ENCODE data around the gene ARID3A. TPM values are rescaled to one million over a fixed set of nuclear protein-coding genes. Genes with fewer than 3 reads are reported as not detected.

ARID3A gene
- total RNA-seq, 1 experiment from 2014 or later, result 103 TPM

DNA sequence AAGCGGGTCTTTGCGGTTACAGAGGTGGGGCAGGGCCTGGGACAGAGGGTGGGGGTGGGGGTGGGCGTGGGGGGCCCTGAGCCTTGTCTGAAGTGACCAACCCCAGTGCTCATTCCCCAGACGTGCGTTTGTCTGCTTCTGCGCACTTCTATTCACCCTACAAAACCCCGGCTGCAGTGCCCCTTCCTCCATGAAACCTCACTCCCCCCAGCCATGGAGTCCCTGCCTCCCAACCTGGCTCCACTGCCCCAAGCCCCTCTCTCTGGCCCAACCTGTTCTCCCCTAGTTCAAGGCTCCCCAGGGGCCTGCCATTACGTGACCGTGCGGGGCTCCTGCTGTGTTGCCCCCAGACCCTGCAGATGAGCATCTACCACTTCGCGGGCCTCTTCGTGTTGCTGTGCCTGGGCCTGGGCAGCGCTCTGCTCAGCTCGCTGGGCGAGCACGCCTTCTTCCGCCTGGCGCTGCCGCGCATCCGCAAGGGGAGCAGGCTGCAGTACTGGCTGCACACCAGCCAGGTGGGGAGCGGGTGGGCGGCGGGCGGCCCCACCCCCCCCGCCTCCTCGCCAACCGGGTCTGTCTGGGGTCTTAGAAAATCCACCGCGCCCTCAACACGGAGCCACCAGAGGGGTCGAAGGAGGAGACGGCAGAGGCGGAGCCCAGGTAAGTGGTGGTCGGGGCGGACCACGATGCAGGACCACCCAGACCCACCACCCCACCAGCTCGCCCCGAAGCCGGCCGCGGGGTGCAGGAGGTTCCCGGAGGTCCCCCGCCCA is 82.6 kb downstream of the ARID3A start:
- DNase-seq (ENCODE audit: low spot score), result no peak
- in situ Hi-C loops (cut with HindIII; ENCODE audit: low sequenced_read_pairs), result no loop called here

DNA sequence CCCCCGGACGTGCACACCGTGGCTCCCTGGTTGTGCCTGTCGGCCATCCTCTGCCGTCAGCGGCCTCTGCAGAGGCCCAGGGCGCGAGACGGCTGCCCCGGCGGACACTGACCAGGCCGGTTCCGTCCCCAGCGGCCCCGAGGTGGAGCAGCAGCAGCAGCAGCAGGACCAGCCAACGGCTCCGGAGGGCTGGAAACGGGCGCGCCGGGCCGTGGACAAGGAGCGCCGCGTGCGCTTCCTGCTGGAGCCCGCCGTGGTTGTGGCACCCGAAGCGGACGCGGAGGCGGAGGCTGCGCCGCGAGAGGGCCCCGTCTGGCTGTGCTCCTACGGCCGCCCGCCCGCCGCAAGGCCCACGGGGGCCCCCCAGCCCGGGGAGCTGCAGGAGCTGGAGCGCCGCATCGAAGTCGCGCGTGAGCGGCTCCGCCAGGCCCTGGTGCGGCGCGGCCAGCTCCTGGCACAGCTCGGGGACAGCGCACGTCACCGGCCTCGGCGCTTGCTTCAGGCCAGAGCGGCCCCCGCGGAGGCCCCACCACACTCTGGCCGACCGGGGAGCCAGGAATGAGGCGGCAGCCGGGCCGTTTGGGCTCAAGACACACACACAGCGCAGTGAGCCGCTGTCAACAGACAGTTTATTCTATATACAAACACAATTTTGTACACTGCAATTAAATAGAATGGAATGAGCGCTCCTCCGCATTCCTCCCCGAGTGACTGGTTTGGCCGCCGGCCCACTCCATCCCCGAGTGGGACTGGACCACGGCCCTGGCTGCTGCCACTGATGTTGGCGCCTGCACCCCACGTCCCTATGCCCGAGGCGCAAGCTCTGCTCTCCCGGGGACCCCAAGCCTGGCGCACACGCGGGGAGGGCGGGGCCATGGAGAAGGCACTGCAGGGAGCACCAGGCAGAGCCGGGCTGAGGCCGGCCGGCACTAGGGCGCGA is 83.5 kb downstream of the ARID3A start:
- no peak for DNase-seq (ENCODE audit: low spot score)
- in situ Hi-C loops (cut with HindIII; ENCODE audit: low sequenced_read_pairs), result no loop called here

DNA sequence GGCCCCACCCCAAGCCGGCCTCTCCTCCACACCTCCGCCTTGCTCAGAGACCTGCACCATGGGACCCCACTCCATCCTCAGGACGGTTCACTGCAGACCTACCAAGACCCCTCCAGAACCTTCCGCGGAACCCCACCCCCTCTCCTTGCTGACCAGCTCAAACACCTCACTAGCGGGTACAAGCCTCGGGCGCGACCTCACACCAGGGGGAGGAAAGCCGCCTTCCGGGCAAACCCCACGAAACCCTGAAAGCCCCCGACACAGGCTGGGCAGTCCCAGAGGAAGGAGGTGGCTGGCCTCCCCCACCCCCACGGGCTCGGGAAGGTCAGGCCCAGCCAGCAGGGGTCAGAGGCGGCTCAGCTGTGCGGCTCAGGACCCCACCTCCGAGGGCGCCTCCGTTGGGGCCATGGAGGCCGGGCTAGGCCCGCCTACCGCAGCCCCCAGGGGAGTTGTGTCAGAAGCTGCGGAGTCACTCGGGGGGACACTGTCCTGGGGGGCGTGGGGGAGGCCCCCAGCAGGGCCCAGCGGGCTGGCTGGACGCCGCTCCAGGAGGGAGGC is 84.2 kb downstream of the ARID3A start:
- in situ Hi-C loops (cut with HindIII; ENCODE audit: low sequenced_read_pairs), result no loop called here
- DNase-seq (ENCODE audit: low spot score), result no peak

DNA sequence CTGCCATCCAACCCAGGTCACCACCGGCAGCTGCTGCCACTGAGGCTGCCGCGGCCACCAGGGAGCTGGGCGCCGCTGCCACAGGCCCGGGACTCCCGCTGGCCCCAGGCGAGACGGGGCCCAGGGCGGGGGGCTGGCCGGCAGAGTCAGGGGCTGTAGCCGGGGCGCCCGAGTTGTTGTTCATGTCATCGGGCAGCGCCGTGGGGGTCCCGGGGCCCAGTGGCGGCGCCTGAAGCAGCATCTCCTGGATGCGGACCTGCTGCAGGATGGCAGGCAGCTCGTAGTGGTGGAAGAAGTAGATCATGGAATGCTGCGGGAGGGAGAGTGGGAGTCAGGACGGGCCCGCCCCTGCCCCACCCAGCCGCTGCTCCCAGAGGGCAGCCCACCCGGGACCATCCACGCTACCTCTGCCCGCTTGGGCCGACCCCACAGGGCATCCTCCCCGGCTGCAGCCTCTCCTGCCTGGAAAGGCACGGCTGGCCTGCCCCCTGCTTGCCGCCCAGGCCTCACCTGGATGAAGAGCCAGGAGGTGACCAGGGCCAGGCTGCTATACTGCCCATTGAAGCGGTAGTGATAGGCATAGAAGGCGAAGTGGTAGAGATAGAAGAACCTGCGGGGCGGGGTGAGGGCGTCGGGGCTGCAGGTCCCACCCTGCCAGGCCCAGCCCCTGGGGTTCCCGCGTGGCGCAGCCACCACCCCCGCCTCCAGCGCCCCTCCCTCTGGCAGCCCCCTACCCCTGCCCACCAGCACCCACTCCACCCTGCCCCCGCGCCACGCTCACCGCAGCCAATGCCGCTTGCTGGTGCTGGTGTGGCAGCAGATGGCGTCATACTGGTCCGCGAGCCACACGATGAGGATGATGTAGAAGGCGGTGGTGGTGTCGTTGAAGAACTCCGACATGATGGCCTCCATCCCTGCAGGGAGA is 85.0 kb downstream of the ARID3A start:
- in situ Hi-C loops (cut with HindIII; ENCODE audit: low sequenced_read_pairs), result no loop called here
- no peak for DNase-seq (ENCODE audit: low spot score)

GRCh38 chr19:1011831-1012333 is 86.0 kb downstream of the ARID3A start:
- in situ Hi-C loops (cut with HindIII; ENCODE audit: low sequenced_read_pairs), result no loop called here
- no peak for DNase-seq (ENCODE audit: low spot score)

DNA sequence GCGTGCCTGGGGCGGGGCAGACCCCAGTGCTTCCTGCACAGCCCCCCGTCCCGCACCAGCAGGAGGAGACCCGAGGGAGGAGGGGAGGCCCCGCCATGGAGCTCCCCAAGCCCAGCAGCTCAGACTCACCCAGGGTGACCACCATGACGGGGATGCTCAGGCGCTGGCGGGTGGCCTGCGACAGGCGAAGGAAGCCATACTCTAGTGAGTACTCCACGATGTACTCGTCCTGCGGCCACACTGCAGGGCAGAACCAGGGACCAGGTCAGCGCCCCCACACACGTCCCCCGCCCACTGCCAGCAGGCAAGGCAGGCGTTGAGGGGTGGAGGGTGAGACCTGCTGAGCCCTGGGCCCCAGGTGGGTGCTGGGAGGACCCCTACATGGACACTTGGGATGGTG is 86.5 kb downstream of the ARID3A start:
- DNase-seq (ENCODE audit: low spot score), result no peak
- in situ Hi-C loops (cut with HindIII; ENCODE audit: low sequenced_read_pairs), result no loop called here

GRCh38 chr19:1013218-1013617 is 87.4 kb downstream of the ARID3A start:
- in situ Hi-C loops (cut with HindIII; ENCODE audit: low sequenced_read_pairs), result no loop called here
- DNase-seq (ENCODE audit: low spot score), result no peak

DNA sequence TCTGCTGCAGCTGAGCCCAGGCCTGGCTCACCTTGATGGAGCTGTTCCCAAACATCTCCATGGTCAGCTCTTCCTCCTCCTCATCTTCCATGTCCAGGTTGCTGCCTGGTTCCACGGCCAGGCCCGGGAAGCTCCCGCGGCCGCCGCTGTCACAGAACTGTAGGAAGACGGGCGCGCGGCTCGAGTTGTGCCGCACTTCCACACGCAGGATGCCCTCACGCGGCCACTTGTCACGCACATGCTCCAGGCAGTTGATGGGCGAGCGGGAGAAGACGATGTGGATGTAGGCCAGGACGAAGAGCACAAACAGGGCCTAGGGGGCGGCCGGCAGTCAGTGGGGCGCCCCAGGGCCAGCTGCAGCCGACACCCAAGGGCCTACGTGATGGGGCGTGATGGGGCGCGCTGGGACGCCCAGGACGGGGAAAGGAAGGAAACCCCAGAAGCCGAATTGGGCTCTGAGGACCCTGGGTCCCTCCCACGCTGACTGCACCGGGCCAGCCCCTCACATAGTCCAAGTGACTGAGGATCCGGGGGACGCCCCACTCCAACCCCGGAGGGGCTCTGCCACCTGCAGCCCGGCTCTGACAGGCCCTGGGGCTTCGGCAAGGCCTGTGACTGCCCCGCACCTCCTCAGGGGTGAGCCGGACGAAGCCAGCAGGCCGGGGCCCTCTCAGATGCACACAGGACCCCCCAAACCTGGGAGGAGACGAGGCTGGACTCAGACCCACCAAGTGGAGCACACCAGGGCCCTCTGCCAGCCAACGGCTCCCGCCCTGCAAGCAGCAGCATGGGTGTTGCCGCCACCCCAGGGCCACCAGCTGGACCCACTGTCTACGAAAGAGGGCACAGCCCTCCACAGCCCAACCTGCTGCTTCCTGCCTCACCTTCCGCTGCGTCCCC is 88.6 kb downstream of the ARID3A start:
- in situ Hi-C loops (cut with HindIII; ENCODE audit: low sequenced_read_pairs), result no loop called here

GRCh38 chr19:1015061-1015781 is 89.4 kb downstream of the ARID3A start:
- in situ Hi-C loops (cut with HindIII; ENCODE audit: low sequenced_read_pairs), result no loop called here
- no peak for DNase-seq (ENCODE audit: low spot score)

More for the DNA sequence above, 88.6 kb downstream of the ARID3A start:
- DNase-seq (ENCODE audit: low spot score), result no peak

GRCh38 chr19:1015782-1016646 is 90.2 kb downstream of the ARID3A start:
- DNase-seq (ENCODE audit: low spot score), result peak; percentile 23
- in situ Hi-C loops (cut with HindIII; ENCODE audit: low sequenced_read_pairs), result no loop called here

DNA sequence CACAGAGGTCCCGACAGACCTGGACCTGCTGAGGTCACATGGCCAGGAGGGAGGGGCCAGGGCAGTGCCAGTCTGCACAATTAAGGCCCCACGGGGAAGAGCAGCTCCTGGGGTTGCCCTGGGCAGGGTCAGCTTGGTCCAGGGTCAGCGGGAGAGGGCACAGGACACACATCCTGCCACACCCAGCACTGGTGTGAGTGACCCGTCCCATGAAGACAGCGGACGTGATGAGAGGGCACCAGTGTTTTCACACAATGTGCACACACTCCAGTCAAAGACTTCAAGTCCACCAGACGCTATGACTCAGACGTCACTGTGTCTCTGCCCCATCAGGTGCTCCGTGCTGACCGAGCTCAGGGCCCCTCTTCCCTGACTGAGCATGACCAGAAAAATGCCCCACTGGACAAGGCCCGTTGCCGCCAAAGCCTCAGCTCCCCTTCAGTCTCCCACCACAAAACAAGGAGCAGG is 90.8 kb downstream of the ARID3A start:
- in situ Hi-C loops (cut with HindIII; ENCODE audit: low sequenced_read_pairs), result no loop called here
- DNase-seq (ENCODE audit: low spot score), result peak; percentile 25

- in situ Hi-C loops (cut with HindIII; ENCODE audit: low sequenced_read_pairs), result no loop called here
- no peak for DNase-seq (ENCODE audit: low spot score)
These were observed 91.5 kb downstream of the ARID3A start for GRCh38 chr19:1017115-1017905.

GRCh38 chr19:1017906-1018305 is 92.1 kb downstream of the ARID3A start:
- DNase-seq (ENCODE audit: low spot score), result no peak
- in situ Hi-C loops (cut with HindIII; ENCODE audit: low sequenced_read_pairs), result no loop called here

DNA sequence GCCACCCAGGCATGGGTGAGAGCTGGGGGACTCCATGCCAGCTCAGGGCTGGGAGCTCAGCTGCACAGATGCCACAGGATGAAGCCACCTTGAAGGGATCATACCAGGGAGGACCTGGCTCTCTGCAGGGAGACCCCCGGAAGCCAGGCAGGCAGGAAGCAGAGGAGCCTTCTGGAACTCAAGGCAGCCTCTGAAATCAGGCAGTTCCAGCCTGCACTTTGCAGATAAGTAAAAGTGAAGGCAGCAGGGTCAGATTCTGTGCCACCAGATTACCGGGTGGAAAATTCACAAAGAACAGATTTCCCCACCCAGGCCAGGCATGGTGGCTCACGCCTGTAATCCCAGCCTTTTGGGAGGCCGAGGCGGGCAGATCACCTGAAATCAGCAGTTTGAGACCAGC is 92.6 kb downstream of the ARID3A start:
- in situ Hi-C loops (cut with HindIII; ENCODE audit: low sequenced_read_pairs), result no loop called here
- no peak for DNase-seq (ENCODE audit: low spot score)

DNA sequence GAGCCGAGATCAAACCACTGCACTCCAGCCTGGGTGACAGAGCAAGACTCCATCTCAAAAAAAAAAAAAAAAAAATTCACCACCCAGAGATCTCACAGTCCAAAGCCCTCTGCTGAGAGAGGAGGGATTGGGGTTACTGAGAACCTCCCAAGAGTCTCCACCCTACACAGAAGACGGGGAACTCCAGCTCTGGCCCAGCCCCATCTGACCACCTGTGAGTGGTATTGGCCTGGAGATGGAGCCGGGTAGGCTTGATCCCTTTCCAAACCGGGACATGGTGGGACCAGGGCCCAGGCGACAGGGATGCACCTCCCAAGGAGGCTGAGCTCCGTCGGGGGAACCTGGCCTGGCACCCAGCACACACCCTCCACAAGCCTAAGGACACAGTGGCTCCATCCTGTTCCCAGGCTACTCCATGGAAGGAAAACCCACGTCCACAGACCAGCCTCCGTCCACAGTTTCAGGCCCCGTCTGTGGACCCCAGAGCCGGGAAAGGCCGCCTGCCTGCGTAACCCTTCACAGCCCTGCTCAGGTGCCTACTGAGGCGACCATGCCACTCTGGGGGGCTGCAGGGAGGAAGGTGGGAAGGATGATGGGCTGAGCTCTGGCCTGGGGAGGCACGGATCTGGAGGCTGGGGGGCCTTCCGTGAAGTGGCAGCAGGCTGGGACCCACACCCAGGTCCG is 93.2 kb downstream of the ARID3A start:
- in situ Hi-C loops (cut with HindIII; ENCODE audit: low sequenced_read_pairs), result no loop called here
- DNase-seq (ENCODE audit: low spot score), result no peak
